ENCODE measurements around the gene NUP93. TPM values are rescaled to one million over a fixed set of nuclear protein-coding genes. Genes with fewer than 3 reads are reported as not detected.

NUP93 gene
- total and polyA plus RNA-seq, 2 experiments from 2014 or later: 139 to 187 TPM

DNA sequence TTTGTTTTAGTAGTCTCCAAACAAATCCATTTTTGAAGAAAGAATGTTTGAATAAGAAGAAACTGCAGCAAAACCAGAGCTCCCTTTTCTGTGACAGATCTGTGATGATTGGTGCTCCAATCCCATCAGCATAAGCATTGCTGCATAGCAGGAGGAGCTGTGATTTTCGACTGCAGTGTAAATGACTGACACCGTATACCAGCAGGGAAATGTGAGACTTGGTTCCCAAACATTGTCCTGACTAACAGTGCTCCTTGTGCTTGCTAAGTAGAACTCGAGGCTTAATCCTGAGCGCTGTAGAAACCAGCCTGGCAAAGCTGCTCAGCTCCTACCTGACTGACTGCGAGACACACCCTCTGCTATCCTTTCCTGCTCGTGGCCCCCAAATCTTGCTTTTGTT is 57.2 kb downstream of the NUP93 start:
- Mint-ChIP-seq H3K4me3 (peak overlapping the region; percentile 12; the same call in 1 of the 3 replicates), H3K9me3 (no peaks in the 10 kb centered on the region), H3K27me3 (ENCODE audit: insufficient read depth, low read depth, poor library complexity) (peaks cover 6% of the 10 kb centered on the region), H3K4me1 (peaks cover 56% of the 10 kb centered on the region), H3K27ac (peak overlapping the region; percentile 22; the same call in 1 of the 2 replicates), H3K36me3 (ENCODE audit: low read depth) (no peaks in the 10 kb centered on the region)
- Histone ChIP-seq H3K4me1 (ENCODE audit: insufficient read depth) (peaks cover 65% of the 10 kb centered on the region), H3K4me2 (peak overlapping the region; percentile 14), H4K20me1 (replicated peaks; ENCODE audit: insufficient read depth) (peaks cover 11% of the 10 kb centered on the region), H3K79me2 (replicated peaks; ENCODE audit: insufficient read depth) (peaks cover 97% of the 10 kb centered on the region), H3K27me3 (ENCODE audit: insufficient read depth) (no peaks in the 10 kb centered on the region), H3K4me3 (no peak overlapping the region), H3K36me3 (ENCODE audit: insufficient read depth) (no peaks in the 10 kb centered on the region), H3F3A (replicated peaks; ENCODE audit: low read depth) (no peaks in the 10 kb centered on the region), H3K9me2 (ENCODE audit: insufficient read depth) (no peaks in the 10 kb centered on the region), H2AFZ (no peak overlapping the region), H3K27ac (ENCODE audit: low read depth) (0 out of 2 replicates have a peak overlapping the region, but pooled peaks have one; percentile 40)
- ATAC-seq: peak; percentile 76
- no peak for TF ChIP-seq ETS1 (IDR thresholded peaks at IDR 0.05)
- no peak for TF ChIP-seq ZNF331 (CRISPR knock-in tag; IDR thresholded peaks at IDR 0.05; ENCODE audit: low read depth)
- no peak for TF ChIP-seq STAT1 (IDR thresholded peaks at IDR 0.05; ENCODE audit: unreplicated experiment)
- TF ChIP-seq NANOG (IDR thresholded peaks at IDR 0.05; ENCODE audit: borderline replicate concordance): no peak
- TF ChIP-seq CREB1 (CRISPR knock-in tag; IDR thresholded peaks at IDR 0.05; ENCODE audit: low read depth): no peak
- TF ChIP-seq CTCF (conservative IDR thresholded peaks at IDR 0.05; ENCODE audit: low read depth in 2 of 2): no peak
- no peak for TF ChIP-seq JUNB (IDR thresholded peaks at IDR 0.05; ENCODE audit: unreplicated experiment)
- DNase-seq (ENCODE audit: low spot score): peak; percentile 45

DNA sequence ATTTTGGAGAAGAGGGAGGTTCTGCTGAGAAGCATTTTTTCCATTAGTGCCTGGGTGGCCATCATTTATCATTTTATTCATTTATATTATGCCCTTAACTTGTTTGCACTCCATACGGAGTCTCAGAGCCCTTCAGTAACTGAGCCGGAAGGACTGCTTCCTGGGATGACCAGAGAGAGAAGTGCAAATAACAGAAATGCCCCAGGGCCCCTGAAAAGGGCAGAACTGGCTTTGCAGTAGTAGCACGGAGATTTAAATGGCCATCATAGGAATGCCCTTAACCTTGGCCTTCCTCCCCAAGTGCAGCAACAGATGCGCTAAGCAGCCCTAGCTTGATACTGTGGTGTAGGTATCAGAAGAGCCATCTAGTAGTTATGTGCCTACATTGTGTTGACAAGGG is 58.5 kb downstream of the NUP93 start:
- H3F3A ChIP-seq (replicated peaks; ENCODE audit: low read depth): no peaks in the 10 kb centered on the region
- peaks cover 6% of the 10 kb centered on the region for H3K27me3 Mint-ChIP-seq (ENCODE audit: insufficient read depth, low read depth, poor library complexity)
- H3K9me3 Mint-ChIP-seq: no peaks in the 10 kb centered on the region
- H3K4me1 ChIP-seq (ENCODE audit: insufficient read depth): peaks cover 64% of the 10 kb centered on the region
- no peak overlapping the region for H3K4me3 Mint-ChIP-seq
- H2AFZ ChIP-seq: no peak overlapping the region
- H3K4me3 ChIP-seq: no peak overlapping the region
- H3K27ac ChIP-seq (ENCODE audit: low read depth): no peak overlapping the region
- no peaks in the 10 kb centered on the region for H3K36me3 Mint-ChIP-seq (ENCODE audit: low read depth)
- no peak for DNase-seq (ENCODE audit: low spot score)
- no peaks in the 10 kb centered on the region for H3K36me3 ChIP-seq (ENCODE audit: insufficient read depth)
- peaks cover 14% of the 10 kb centered on the region for H4K20me1 ChIP-seq (replicated peaks; ENCODE audit: insufficient read depth)
- peaks cover 97% of the 10 kb centered on the region for H3K79me2 ChIP-seq (replicated peaks; ENCODE audit: insufficient read depth)
- no peak for ATAC-seq
- H3K27ac Mint-ChIP-seq: no peak overlapping the region
- H3K4me1 Mint-ChIP-seq: peaks cover 50% of the 10 kb centered on the region
- H3K9me2 ChIP-seq (ENCODE audit: insufficient read depth): no peaks in the 10 kb centered on the region
- no peaks in the 10 kb centered on the region for H3K27me3 ChIP-seq (ENCODE audit: insufficient read depth)
- H3K4me2 ChIP-seq: no peak overlapping the region; the same call in 1 of the 2 replicates
- TF ChIP-seq JUNB (IDR thresholded peaks at IDR 0.05; ENCODE audit: unreplicated experiment): no peak
- TF ChIP-seq REST (IDR thresholded peaks at IDR 0.05; ENCODE audit: unreplicated experiment): no peak
- no peak for TF ChIP-seq NANOG (IDR thresholded peaks at IDR 0.05; ENCODE audit: borderline replicate concordance)
- TF ChIP-seq, protein P1, sequence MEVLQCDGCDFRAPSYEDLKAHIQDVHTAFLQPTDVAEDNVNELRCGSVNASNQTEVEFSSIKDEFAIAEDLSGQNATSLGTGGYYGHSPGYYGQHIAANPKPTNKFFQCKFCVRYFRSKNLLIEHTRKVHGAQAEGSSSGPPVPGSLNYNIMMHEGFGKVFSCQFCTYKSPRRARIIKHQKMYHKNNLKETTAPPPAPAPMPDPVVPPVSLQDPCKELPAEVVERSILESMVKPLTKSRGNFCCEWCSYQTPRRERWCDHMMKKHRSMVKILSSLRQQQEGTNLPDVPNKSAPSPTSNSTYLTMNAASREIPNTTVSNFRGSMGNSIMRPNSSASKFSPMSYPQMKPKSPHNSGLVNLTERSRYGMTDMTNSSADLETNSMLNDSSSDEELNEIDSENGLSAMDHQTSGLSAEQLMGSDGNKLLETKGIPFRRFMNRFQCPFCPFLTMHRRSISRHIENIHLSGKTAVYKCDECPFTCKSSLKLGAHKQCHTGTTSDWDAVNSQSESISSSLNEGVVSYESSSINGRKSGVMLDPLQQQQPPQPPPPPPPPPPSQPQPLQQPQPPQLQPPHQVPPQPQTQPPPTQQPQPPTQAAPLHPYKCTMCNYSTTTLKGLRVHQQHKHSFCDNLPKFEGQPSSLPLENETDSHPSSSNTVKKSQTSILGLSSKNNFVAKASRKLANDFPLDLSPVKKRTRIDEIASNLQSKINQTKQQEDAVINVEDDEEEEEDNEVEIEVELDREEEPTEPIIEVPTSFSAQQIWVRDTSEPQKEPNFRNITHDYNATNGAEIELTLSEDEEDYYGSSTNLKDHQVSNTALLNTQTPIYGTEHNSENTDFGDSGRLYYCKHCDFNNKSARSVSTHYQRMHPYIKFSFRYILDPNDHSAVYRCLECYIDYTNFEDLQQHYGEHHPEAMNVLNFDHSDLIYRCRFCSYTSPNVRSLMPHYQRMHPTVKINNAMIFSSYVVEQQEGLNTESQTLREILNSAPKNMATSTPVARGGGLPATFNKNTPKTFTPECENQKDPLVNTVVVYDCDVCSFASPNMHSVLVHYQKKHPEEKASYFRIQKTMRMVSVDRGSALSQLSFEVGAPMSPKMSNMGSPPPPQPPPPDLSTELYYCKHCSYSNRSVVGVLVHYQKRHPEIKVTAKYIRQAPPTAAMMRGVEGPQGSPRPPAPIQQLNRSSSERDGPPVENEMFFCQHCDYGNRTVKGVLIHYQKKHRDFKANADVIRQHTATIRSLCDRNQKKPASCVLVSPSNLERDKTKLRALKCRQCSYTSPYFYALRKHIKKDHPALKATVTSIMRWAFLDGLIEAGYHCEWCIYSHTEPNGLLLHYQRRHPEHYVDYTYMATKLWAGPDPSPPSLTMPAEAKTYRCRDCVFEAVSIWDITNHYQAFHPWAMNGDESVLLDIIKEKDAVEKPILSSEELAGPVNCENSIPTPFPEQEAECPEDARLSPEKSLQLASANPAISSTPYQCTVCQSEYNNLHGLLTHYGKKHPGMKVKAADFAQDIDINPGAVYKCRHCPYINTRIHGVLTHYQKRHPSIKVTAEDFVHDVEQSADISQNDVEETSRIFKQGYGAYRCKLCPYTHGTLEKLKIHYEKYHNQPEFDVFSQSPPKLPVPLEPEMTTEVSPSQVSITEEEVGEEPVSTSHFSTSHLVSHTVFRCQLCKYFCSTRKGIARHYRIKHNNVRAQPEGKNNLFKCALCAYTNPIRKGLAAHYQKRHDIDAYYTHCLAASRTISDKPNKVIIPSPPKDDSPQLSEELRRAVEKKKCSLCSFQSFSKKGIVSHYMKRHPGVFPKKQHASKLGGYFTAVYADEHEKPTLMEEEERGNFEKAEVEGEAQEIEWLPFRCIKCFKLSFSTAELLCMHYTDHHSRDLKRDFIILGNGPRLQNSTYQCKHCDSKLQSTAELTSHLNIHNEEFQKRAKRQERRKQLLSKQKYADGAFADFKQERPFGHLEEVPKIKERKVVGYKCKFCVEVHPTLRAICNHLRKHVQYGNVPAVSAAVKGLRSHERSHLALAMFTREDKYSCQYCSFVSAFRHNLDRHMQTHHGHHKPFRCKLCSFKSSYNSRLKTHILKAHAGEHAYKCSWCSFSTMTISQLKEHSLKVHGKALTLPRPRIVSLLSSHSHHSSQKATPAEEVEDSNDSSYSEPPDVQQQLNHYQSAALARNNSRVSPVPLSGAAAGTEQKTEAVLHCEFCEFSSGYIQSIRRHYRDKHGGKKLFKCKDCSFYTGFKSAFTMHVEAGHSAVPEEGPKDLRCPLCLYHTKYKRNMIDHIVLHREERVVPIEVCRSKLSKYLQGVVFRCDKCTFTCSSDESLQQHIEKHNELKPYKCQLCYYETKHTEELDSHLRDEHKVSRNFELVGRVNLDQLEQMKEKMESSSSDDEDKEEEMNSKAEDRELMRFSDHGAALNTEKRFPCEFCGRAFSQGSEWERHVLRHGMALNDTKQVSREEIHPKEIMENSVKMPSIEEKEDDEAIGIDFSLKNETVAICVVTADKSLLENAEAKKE (CRISPR knock-in tag; IDR thresholded peaks at IDR 0.05): no peak

All from GM23338 (cell line).